HepG2 (cell line): ENCODE measurements around the gene ZFAND6. TPM values are rescaled to one million over a fixed set of nuclear protein-coding genes. Genes with fewer than 3 reads are reported as not detected.

Experiments used
- ATAC-seq: fragments of 200-7000 bp; cut with Tn5 transposase; 3 replicates; pipeline ENCODE4 v1.9.1; 2020; ENCODE audit warnings: mild to moderate bottlenecking, moderate library complexity
- BruUV-seq: library from RNA; stranded (reverse); fragments of 400-500 nt; replicated peaks from 2 replicates; lab custom pipeline; 2021; lab: Mats Ljungman, UMichigan
- CTCF ChIA-PET: fragments of 300-600 bp; formaldehyde crosslinking; extraction: SDS; loops from one replicate; lab custom pipeline; 2021; ENCODE audit warnings: low total read pairs, inconsistent platforms, low intra/inter-chr PET ratio; lab: Yijun Ruan, JAX
- POLR2A ChIA-PET: fragments of 350-600 bp; sonication (Branson Sonifier 250); formaldehyde crosslinking; loops from one replicate; lab custom pipeline; 2020; ENCODE audit warnings: antibody characterized with exemption, inconsistent platforms; lab: Yijun Ruan, JAX
- DNase-seq: peaks from one replicate; pipeline ENCODE4 v3.0.0-alpha.2; 2015; ENCODE audit warnings: low spot score
- FAIRE-seq: peaks from 3 replicates; lab custom pipeline; 2011; peaks lifted over from hg19 to GRCh38; lab: Jason Lieb, UNC
- H2AFZ ChIP-seq: one replicate; pipeline ENCODE4 v1.6.1; 2011; ENCODE audit warnings: low read length, inconsistent platforms
- H3K27ac ChIP-seq: fragments of 300-600 bp; 3 replicates; pipeline ENCODE4 v1.8.0; 2011; ENCODE audit warnings: mixed run types, mild to moderate bottlenecking, mixed read lengths, low read length, inconsistent platforms; ENCODE audit not compliant: insufficient read depth; ENCODE audit errors: extremely low read length
- H3K27me3 ChIP-seq, 2 experiments: fragments of 200-600 bp in 1 of 2; 2 replicates in 1 of 2; 3 replicates in 1 of 2; pipeline versions ENCODE4 v1.6.0 to v1.8.0; 2011; ENCODE audit warnings: low read length in 2 of 2, mild to moderate bottlenecking in 2 of 2, moderate library complexity in 2 of 2, inconsistent platforms in 1 of 2; ENCODE audit not compliant: insufficient read depth in 2 of 2, control insufficient read depth in 1 of 2
- H3K36me3 ChIP-seq, 2 experiments: fragments of 200-600 bp in 1 of 2; replicated peaks in 1 of 2; 2 replicates in 1 of 2; 3 replicates in 1 of 2; pipeline versions ENCODE4 v1.5.1 to v1.8.0; 2011; ENCODE audit warnings: low read length in 2 of 2, inconsistent platforms in 1 of 2; ENCODE audit not compliant: insufficient read depth in 2 of 2, control insufficient read depth in 1 of 2
- H3K4me1 ChIP-seq: 2 replicates; pipeline ENCODE4 v1.5.1; 2012; ENCODE audit warnings: low read length, inconsistent platforms; ENCODE audit not compliant: insufficient read depth
- H3K4me2 ChIP-seq: 2 replicates; pipeline ENCODE4 v1.6.0; 2011; ENCODE audit warnings: low read depth, low read length, inconsistent platforms
- H3K4me3 ChIP-seq, 3 experiments: fragments of 200-600 bp in 1 of 3; sonication (generic), shearing (Covaris generic) in 1 of 3; replicated peaks in 1 of 3; 2 replicates each; pipeline ENCODE4 v1.5.1; 2011 to 2016; ENCODE audit warnings: low read length in 3 of 3, inconsistent platforms in 2 of 3, low read depth in 2 of 3, mild to moderate bottlenecking in 2 of 3, control low read depth in 1 of 3, mixed read lengths in 1 of 3; ENCODE audit not compliant: insufficient read depth in 1 of 3
- H3K79me2 ChIP-seq: one replicate; pipeline ENCODE4 v1.6.1; 2011; ENCODE audit warnings: low read length, inconsistent platforms; ENCODE audit not compliant: insufficient read depth
- H3K9ac ChIP-seq: 2 replicates; pipeline ENCODE4 v1.6.0; 2011; ENCODE audit warnings: mild to moderate bottlenecking, low read depth, low read length, inconsistent platforms; ENCODE audit not compliant: insufficient read depth
- H3K9me3 ChIP-seq: 2 replicates; pipeline ENCODE4 v1.5.1; 2012; ENCODE audit warnings: mild to moderate bottlenecking, low read length
- H4K20me1 ChIP-seq: 2 replicates; pipeline ENCODE4 v1.6.0; 2011; ENCODE audit warnings: inconsistent platforms, mild to moderate bottlenecking, low read length, moderate library complexity; ENCODE audit not compliant: insufficient read depth
- ARID5B ChIP-seq: IDR thresholded peaks from 2 replicates; pipeline ENCODE4 v1.4.0; 2020; ENCODE audit warnings: mild to moderate bottlenecking, missing genetic modification reagents
- CHD2 ChIP-seq: IDR thresholded peaks from 2 replicates; pipeline ENCODE4 v1.6.1; 2011; ENCODE audit warnings: low read depth, low read length, improper control_type of control experiment
- DNMT3B ChIP-seq: conservative IDR thresholded peaks from 2 replicates; pipeline ENCODE4 v1.6.1; 2016; ENCODE audit warnings: missing biosample characterization, control low read depth
- E2F1 ChIP-seq: sonication (generic); formaldehyde crosslinking; IDR thresholded peaks from 2 replicates; pipeline ENCODE4 v1.5.0; 2020; ENCODE audit warnings: missing genetic modification reagents
- MLX ChIP-seq: IDR thresholded peaks from 2 replicates; pipeline ENCODE4 v1.6.1; 2016
- MYC ChIP-seq: sonication (generic); formaldehyde crosslinking; IDR thresholded peaks from 2 replicates; pipeline ENCODE4 v1.9.0; 2021; ENCODE audit warnings: missing genetic modification reagents, borderline replicate concordance
- MYNN ChIP-seq: sonication (generic); formaldehyde crosslinking; IDR thresholded peaks from 2 replicates; pipeline ENCODE4 v1.4.0; 2020; ENCODE audit warnings: mild to moderate bottlenecking, low read depth, missing genetic modification reagents
- RFXAP ChIP-seq: sonication (generic); formaldehyde crosslinking; IDR thresholded peaks from 2 replicates; pipeline ENCODE4 v1.4.0; 2020; ENCODE audit warnings: missing genetic modification reagents, borderline replicate concordance
- ZFP1 ChIP-seq: IDR thresholded peaks from 2 replicates; pipeline ENCODE4 v1.6.1; 2016
- ZFP62 ChIP-seq: sonication (generic); formaldehyde crosslinking; IDR thresholded peaks from 2 replicates; pipeline ENCODE4 v1.4.0; 2020; ENCODE audit warnings: missing genetic modification reagents
- ZNF275 ChIP-seq: sonication (generic); formaldehyde crosslinking; IDR thresholded peaks from 2 replicates; pipeline ENCODE4 v1.8.0; 2022; ENCODE audit warnings: missing genetic modification reagents, mild to moderate bottlenecking, inconsistent platforms, borderline replicate concordance
- ZNF788 ChIP-seq: sonication (generic); formaldehyde crosslinking; IDR thresholded peaks from 2 replicates; pipeline ENCODE4 v1.5.0; 2020; ENCODE audit warnings: mild to moderate bottlenecking, missing genetic modification reagents, borderline replicate concordance
- WGBS: methylation state at CpG from one replicate; pipeline ENCODE4 v1.1.6; 2017; ENCODE audit warnings: low lambda C conversion rate; 5-methylcytosine and 5-hydroxymethylcytosine counted together
- in situ Hi-C: cut with HindIII; loops from 2 replicates; pipeline ENCODE4 v1.10.0; 2017; ENCODE audit warnings: low pct_unique_long_range_greater_than_20kb; ENCODE audit not compliant: extremely low pct_ligation_motif_present
- intact Hi-C: fragments of 100-400 bp; cut with micrococcal nuclease; formaldehyde crosslinking; loops from one replicate; pipeline ENCODE4 v1.10.0; 2022; ENCODE audit not compliant: unreplicated experiment
- polyA plus RNA-seq, 8 experiments: library from polyadenylated mRNA; depleted of rRNA in 3 of 8; stranded (reverse) in 7 of 8; unstranded in 1 of 8; fragments of >200 nt; fragmentation: Illumina TruSeq in 4 of 8; extraction: Trizol in 4 of 8; gene quantifications; 2 replicates each; pipeline versions ENCODE4 v1.2.1 to v1.2.3, GENCODE V29; 2011 to 2016; ENCODE audit warnings: low read depth in 4 of 8, missing spikeins in 1 of 8, mixed read lengths in 1 of 8; ENCODE audit not compliant: insufficient read depth in 1 of 8
- total RNA-seq, 5 experiments: library from RNA; depleted of rRNA; stranded (reverse); fragments of >200 nt; fragmentation: Illumina TruSeq; extraction: Trizol; gene quantifications; 2 replicates each; pipeline ENCODE4 v1.2.3, GENCODE V29; 2016; ENCODE audit warnings: low read depth in 1 of 5

Gene ZFAND6
- total and polyA plus RNA-seq, 2 of the 13 experiments (the other 11 are each of a cell fraction or from before 2014, with no cell fraction given) = 84.2 to 115 TPM

GRCh38 chr15:80167936-80168335 lies 108.5 kb downstream of the ZFAND6 start:
- 98% methylated on average over 8 of the region's 8 CpGs for WGBS
- H2AFZ ChIP-seq = no peak overlapping the region
- no peak overlapping the region for H3K4me3 ChIP-seq
- intact Hi-C loops = no loop called here
- no peaks in the 10 kb centered on the region for H3K9me3 ChIP-seq
- H3K9ac ChIP-seq = no peak overlapping the region
- no peaks in the 10 kb centered on the region for H3K27me3 ChIP-seq
- ChIA-PET CTCF (no interaction called here), POLR2A (no interaction called here)
- H3K79me2 ChIP-seq = no peaks in the 10 kb centered on the region
- ATAC-seq = no peak
- peaks cover 4 to 24% of the 10 kb centered on the region in 2 experiments; a peak in 4 of 5 replicates for H3K36me3 ChIP-seq
- no peak for DNase-seq
- no peak for FAIRE-seq
- TF ChIP-seq ARID5B (CRISPR knock-in tag) (no peak), ZFP62 (no peak), ZFP1 (CRISPR knock-in tag) (no peak), E2F1 (no peak), MLX (no peak), RFXAP (CRISPR knock-in tag) (no peak), CHD2 (no peak), ZNF788 (no peak), ZNF275 (CRISPR knock-in tag) (no peak), MYC (CRISPR knock-in tag) (no peak), DNMT3B (CRISPR knock-in tag) (no peak), MYNN (CRISPR knock-in tag) (no peak)
- no peaks in the 10 kb centered on the region for H4K20me1 ChIP-seq
- H3K27ac ChIP-seq = no peak overlapping the region
- BruUV-seq = no TSS peak
- no peak overlapping the region for H3K4me2 ChIP-seq
- in situ Hi-C loops = loop anchor here (25.0 kb wide), 1 partner anchor 281 kb away; the partner anchor contains the start of gene MTHFS
- H3K4me1 ChIP-seq = peaks cover 35% of the 10 kb centered on the region
